Germinal center (tissue), 1 donor: Measurements from ENCODE around the gene PELI2.
A peak's percentile ranks its signal among the peaks of the same experiment; 100 is the strongest.

Experiments
- DNase-seq: peaks from one replicate; pipeline ENCODE4 v3.0.0; 2012; ENCODE audit warnings: mixed read lengths, low spot score

PELI2 gene

DNA sequence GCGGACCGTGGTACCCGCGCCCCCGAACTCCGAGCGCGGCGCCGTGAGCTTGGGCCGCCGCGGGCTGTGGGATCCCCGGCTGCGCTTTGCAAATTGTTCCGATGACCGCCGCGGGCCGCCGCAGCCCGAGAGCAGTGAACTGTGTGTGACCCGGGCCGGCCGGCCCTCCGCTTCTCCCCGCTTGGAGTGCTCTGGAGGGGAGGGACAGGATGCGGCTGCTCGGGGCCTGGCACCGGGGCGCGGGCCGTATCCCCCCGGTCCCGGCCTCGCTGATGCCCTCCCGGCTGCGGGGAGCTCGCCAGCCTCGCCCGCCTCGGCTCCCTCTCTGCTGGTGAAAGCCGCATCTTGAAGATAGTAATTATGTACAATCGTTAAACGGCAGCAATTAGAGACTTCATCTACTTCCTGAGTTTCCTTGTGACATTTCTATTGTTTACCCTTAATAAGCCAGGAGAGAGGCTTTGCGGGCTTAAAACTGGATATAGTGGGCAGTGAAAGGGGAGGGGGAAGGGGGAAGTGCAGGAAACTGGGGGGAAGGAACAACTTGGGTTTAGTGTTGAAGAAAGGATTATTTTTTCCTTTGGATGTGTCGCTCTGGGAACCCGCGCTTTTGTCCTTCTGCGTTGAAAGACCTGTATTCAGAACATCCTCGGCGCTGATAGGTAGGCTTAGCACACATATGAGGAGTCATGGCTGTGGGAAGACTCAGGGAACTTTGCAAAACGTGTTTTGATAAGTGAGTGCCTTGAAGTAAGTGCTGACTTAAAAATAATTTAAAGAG lies 1.2 kb downstream of the PELI2 start:
- DNase-seq, result peak; percentile 14

DNA sequence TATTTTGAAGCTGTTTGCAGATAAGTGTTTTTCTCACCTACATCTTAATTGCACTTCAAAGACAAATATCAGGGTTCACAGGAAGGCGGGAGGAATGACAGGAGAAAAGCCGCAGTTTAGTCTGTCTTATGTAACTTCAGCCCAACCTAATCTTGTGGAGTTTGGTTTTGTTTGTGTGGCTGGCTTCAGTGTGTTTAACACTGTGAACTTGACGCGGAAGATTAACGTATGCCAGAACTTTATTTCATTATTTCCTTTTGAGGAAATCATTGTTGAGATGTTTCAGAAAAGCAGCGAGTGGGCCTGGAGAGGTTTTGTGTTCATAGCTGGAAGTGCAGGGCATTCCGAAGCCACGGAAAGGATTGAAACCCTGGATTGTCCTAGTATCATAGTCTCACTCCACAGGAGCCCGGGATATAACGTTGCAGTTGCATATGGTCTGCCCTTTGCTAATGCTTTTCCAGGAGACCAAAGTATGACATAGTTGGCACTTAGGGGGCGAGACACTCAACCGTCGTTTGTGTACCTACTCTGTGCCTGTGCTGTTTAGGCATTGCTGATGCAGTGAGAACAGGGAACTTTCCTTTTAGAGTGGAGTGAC lies 2.0 kb downstream of the PELI2 start:
- no peak for DNase-seq

DNA sequence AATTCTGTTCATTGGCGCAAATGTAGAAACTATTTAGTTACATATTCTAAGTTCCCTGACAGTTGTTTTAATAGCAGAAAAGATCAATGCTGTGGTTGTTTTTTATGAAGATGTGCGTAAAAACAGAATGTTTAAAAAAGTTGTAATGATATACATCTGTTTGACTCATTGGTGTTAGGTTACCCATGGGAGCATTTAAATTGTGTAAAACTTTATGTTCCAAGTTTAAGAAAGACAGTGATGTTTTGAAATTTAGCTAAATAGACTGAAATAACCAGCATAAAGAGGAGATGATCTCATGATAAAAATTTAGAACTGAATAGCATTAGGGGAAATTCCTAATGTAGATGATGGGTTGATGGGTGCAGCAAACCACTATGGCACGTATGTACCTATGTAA lies 3.6 kb downstream of the PELI2 start:
- DNase-seq, result no peak

DNA sequence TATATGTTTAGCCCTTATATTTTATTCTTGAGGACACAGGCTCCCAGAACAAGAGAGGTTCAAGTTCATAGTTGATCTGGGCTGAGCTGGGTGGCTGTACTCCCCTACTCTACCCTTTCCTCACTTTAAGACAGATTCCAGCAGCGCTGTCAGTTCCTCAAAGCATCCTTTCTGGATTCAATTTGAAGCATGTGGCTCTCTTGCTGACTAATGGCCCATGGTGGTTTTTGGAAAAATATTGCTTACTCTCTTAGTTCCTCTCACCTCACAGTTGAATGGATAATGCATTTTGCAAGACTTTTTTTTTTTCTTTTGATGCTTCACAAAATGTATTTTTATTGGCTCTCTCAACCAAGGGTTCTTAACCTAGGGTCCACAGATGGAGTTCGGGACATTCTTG lies 4.1 kb downstream of the PELI2 start:
- DNase-seq, result no peak

DNA sequence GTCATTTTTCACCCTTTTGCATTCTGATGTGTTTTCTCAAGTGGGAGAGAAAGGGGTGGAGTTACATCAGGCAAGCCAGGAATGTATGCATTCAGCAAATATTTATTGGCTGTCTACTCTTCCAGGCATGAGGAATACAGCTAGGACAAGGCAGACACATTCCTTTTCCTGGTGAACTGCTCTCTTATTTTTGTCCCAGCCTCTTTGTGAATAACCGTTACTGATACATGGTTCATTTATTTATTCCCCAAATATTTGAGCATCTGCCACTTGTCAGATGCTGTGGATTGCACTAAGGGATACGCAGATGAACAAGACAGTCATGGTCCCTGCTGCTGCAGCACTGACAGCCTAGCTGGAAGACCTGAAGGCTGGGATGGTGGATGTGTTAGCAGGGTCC lies 6.1 kb downstream of the PELI2 start:
- no peak for DNase-seq

DNA sequence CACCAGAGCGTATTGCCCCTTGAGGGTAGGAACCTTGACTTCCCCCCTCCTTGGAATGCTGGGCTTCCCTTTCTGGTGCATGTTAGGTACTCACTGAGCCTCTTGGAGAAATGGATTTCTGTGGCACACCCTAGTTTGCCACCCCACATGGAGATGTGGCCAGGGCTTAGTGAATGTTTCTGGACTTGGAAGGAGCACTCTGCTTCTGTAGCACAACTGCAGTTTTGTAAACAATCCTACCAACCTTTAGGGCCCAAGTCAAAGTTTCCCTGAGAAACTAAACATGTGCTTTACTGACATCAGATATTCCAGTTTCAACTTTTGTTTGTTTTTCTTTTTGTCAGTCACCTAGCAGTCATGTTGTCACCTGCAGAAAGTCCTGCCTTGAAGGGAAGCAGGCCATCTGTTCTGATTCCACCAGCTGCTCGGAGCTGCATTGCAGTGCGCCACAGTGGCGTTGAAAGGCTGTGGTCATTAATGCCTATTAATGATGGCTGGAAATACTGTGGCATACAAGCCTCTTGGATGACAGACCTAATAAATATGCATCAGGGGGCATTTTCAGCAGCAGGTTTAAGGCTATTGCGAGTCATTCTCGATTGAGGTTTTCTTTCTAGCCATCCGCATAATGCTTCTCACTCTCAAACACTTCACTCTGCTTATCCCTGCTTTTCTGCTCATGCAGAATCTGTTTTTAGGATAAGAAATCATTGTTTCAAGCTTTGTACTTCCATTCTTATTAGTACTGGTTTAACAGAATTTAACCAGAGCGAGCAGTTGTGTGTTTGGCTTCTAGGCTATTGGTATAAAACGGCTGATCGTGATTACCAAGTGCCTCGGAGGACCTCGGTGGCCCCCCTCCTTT lies 7.8 kb downstream of the PELI2 start:
- DNase-seq, result no peak

DNA sequence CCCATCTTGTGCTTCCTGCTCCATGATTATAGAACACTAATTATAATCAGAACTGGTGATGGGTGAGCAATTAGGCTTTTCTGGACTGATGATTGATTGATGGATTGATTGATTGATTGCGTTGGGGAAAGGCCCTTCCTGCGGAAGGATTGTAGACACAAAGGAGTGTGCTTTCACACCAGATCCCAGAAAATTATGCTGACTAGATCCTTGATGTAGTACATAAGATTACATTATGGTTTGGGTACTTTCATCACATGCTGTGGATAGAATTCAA lies 8.4 kb downstream of the PELI2 start:
- DNase-seq, result no peak

DNA sequence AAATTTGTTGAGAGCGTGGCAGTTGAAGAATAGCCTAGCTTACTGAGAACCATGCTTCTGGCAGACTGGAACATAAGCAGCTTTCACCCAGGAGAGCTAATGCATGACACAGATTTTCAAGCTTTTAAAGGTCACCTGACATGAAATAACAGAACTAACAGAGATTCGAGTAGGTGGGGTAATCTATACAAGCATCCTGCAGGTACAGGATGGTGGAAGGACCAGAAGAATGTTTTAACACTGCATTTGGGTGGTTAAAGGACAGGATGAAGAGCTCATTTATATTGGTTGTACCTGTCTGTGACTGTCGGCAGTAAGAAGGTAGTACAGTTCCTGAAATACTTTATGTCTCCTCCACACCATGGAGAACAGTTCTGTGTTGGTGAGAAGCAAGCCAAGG lies 8.9 kb downstream of the PELI2 start:
- DNase-seq, result no peak

DNA sequence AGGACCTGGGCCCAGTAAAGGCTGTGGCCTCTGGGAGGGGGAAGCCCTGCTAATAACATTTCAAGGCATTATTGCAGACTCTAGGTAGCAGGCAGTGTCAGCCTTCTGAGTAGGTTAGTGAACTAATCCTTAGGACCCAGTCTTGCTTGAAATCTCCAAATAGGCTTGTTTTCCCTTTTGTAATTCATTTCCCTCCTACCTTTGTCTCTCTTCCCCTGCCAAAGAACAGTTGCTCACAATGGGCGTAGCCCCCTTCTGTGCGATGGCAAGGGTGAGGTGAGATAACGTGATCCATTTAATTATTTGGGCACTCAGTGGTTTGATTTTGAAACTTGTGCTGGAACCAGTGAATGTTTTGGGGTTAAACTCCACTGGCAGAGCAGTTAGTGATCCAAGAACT lies 10.9 kb downstream of the PELI2 start:
- DNase-seq, result no peak

DNA sequence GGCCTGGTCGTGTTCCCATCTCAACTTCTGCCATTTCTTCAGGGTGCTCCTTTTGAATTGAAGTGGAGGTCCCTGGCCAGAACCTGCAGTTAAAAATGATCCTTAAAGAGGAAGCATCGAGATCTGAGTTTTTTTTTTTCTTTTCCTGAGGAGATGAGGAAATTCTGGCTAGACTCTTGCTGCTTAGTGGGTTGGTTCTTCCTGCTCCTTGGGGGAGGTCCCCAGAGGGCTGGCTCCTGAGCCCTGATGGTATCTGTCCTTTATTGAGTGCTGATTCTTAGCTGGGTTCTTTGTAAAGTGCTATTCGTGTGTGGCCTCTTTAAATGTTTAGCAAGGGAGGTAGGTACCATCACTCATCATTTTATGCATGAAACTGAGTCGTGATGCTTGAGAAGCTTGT lies 11.7 kb downstream of the PELI2 start:
- DNase-seq, result no peak

DNA sequence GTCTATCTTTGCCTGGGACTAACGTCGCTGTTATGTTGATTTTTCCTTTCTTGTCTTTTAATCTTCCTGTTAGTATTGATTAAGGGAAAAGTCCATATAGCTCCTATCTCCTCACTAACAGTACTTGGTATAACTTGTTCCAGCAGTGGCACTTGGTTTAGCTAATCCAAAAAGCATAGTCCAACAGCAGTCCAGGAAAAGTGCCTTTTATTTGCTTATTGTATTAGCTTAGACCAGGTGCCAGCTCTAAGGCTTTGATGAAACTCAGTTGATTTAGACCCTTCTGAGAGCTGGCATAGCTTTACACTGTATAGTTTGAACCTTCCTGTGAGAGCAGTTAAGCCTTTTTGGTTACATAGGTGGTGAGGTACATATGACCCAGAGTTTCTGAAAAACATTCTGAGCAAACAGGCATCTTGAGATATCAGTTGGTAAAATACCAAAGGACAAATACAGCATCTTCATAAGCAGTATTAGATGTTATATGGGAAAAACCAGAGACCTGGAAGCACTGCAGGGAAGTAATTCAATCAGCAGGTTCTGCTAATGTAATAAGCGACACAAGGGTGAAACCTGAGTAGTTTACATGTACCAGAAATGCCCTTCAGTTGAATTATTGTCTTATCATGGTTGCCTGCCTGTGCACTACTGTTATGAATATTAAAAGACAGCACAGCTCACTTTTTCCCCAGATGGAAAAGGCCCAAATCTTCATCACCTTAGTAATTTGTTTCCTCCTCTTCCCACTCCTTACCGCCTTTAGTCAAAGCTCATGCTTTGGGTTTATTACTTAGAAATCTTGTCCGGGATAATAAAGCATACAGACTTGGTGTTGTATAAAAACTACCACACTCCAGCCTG lies 13.0 kb downstream of the PELI2 start:
- DNase-seq, result no peak

DNA sequence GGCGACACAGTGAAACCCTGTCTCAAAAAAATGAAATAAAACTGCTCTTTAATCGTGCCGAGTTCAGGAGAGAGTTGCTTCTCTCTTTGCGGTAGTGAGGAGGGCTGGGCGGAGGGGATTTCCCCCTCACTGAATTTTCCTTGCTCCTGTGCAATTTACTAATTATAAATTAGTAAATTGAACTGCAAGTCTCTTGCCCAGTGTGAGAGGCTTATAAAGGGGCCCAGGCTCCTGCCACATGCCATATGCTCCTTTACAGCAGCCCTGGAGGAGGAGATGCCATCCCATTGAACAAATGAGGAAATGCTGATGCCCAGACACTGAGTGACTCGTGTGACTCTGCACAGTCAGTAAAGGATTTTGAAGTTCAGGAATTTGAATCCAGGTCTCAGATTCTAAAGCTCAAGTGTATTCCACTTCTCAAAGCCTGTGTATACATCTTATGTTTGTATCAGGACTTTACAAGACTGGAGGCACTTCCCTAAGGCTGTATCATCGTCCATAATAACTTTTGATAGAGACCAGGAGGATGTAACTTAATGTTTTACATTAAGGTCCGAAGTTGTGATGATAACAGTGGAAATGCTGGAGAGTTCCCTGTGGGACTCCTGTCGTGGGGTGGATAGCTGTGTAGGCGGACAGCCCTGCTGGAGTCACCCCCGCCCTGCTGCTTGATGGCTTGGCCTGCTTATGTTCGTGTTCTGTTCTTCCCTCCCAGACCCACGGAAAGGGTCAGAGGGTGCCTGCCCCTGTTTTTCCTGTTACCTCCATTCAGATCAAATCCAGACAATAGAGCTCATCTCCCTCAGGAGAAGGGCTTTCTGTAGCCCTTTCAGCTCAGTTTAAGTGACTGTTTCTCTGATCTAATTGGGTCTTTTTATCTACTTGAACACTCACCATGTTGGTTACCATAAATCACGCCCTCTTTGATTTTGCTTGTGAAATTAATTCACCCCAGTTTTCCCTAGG lies 13.9 kb downstream of the PELI2 start:
- no peak for DNase-seq

DNA sequence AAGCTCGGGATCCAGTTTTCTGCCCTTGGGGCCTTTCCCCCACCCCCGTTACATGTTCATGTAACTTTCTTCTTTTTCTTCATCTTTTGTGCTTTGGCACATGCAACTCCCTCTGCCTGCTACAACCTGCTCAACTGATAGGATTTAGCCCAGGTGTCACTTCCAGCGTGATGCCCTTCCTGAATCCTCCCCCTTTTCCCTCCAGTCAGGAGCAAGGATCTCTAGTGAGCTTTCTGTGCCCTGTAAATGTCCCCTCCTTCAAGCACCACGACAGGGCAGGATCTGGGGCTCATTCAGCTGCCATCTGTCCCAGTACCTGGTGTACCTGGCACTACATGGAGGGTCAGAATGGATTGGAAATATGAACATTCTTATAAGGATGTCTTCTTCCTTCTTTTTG lies 15.3 kb downstream of the PELI2 start:
- DNase-seq, result no peak

DNA sequence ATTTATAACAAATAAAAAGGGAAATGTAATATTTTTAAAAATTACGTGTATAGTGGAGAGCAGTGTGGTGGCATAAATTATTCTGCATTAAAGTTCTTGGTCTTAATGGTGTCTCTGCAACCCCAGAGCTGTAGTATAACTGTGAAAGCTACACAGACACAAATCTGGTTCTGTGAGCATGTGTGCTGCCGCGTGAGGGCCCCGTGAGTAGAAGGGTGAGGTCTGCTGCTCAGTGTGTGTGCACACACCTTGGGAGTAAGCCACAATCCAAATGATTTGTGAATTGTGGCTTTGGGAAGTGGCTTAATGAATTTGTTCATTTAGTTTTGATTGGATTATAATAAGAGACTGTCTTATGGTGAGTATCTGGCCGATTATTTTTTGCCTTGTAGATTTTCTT lies 16.8 kb downstream of the PELI2 start:
- DNase-seq, result no peak

DNA sequence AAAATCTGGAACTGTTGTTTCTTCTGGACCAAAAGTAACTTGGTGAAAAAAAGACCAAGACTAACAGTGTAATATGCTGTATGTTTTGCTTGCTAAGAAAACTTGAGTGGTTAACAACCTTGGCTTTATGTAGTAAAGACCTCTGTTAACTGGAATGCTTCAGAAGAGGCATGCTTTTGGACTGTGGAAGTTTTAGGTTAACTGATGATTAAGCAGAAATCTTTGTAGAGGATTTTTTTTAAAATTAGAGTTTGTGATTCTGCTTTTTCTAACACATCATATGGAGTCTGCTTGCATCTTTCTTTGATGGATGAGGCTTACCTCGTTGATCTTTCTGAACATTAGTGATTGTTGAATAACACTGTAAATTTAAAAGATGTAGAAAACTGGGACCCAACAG lies 17.5 kb downstream of the PELI2 start:
- no peak for DNase-seq

DNA sequence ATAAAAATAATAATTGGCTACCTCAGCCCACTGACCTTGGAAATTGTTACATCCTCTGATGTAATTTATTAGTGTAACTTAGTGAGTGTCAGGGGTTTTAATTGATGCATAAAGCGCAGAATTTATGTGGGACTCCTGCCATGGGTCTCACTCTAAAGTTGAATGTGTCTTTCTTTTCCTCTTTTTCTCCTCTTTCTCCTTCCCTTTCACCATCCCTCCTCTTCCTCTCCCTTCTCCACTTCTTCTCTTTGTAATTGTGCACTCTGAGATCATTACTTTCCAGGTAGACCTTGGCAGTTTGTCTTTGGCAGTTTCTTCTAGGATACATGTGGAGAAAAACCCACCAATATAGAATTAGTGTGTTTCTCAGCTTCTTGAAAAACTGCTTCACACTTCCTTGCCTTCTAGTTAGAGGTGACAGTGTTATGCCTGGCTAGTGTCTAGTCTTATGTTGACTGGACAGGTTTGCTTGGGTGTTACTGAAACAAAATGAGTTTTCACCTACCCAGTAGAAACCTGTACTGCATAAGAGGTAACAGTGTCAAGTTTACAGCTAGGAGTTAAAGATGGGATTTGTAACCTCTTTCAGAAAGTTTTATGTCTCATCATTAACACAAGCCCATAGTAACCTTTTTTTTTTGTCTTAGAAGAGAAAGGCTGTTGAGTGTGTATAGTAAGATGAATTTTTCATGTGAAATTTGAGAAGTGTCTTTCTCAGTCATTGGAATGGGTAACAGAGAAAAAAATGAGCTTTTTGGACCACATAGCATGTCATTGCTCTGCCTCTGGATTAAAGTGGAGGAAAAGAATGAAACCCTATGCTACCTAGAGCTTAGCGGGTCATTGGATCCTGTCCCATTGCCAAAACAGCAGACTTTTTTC lies 18.6 kb downstream of the PELI2 start:
- no peak for DNase-seq

DNA sequence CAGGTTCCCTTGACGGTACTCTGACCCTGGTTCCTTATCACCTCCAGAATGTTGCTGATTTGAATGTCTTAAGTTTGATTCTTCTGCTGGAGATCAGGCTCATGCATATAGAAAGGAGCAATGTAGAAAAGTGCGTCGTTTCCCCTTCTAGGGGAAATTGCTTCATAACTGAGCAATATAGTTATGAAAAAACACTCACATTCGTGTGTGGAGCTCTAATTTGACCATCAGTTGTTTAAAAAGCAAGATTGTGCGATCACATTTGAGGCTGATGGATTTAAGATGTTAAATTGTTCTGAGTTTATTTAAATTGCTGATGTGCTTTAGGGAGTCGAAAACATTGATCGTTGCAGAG lies 19.2 kb downstream of the PELI2 start:
- DNase-seq, result no peak

DNA sequence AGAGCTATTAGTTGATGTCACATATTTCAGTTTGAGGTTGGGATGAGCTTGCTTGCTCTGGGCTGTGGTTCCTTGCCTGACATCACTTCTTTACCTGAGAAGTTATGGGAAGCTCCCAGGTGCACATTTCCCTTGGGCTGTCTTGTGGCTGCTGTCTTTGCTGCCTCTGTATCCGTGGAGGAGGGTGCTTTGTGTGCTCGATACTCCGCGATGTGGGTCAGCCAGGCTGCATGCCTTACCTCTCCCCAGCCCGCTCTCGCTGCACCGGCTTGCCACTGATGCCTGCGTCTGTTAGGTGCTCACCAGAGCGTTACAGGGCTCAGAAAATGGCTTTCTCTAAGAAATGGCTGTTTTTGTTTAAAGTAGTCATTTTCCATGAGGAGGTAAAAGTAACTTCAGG lies 19.6 kb downstream of the PELI2 start:
- DNase-seq, result no peak

DNA sequence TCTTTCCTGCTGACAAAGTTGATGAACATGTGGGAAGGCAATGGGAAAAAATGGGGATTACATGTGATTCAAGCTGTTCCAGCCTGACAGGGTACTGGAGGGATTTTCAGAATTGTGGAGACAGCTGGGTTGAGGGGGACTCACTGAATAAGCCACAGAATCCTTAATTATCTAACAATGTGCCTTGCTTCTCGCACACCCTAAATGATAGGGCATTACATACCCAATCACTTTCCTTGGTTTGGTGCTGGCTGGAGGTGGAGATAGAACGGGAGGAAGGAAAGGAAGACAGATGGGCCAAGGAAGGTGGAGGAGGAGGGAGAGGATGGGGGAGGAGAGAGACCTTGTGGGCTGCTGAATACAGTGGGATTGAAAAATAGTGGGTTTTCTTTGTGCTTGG lies 20.7 kb downstream of the PELI2 start:
- DNase-seq, result no peak

DNA sequence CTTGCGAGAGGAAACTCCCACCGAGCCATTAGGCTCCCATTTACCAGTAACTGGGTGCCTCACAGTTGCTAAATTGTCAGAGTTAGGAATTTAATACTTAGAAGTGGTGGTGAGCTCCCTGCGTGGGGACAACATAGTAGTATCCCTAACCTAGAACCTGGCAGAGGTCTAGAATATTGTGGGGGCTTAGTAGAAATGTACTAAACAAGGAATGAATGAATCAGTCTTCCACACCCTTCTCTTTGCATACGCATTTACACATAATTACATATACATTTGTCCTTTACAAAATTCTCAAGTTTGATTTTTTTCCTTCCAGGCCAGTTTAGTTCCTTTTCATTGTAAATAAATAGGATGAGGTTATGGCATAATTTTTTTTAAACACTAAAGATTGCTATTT lies 24.1 kb downstream of the PELI2 start:
- no peak for DNase-seq
